ENCODE data around the gene EGLN2.

- TF ChIP-seq CTCF (IDR thresholded peaks at IDR 0.05) (no peak), POLR2A (IDR thresholded peaks at IDR 0.05) (no peak), EP300 (IDR thresholded peaks at IDR 0.05) (no peak), POLR2AphosphoS5 (IDR thresholded peaks at IDR 0.05) (no peak)
These were observed 13.5 kb upstream of the EGLN2 start for GRCh38 chr19:40785526-40785925.

Measured in sigmoid colon (tissue), 4 donors.